ENCODE measurements around the gene IL23A. TPM values are rescaled to one million over a fixed set of nuclear protein-coding genes. Genes with fewer than 3 reads are reported as not detected.
A peak's percentile ranks its signal among the peaks of the same experiment; 100 is the strongest.

The IL23A gene
- total RNA-seq (0.63 TPM in 1 of 2 replicates, not detected in the other), polyA plus RNA-seq (0.52 TPM in 1 of 2 replicates, not detected in the other)

- Histone ChIP-seq H3K27me3 (no peaks in the 10 kb centered on the region), H3K36me3 (peaks cover 8% of the 10 kb centered on the region), H3K27ac (no peak within 1 kb of the TSS), H3K9me3 (ENCODE audit: low read depth) (no peaks in the 10 kb centered on the region), H3K4me3 (no peak within 1 kb of the TSS), H3K4me1 (ENCODE audit: low read depth) (no peaks in the 10 kb centered on the region)
- TF ChIP-seq CTCF (IDR thresholded peaks at IDR 0.05; ENCODE audit: low read depth, low read length): no peak
- no peak for DNase-seq (ENCODE audit: low read depth in 1 of 2, low spot score in 1 of 2)
Measured at GRCh38 chr12:56338308-56339157, at the start of gene IL23A. TSS of gene IL23A (plus strand) at chr12:56338884. CDS start at chr12:56339045, 161 bp downstream.

GRCh38 chr12:56293795-56294194, 44.9 kb upstream of the IL23A start:
- DNase-seq (ENCODE audit: low read depth in 1 of 2, low spot score in 1 of 2): no peak
- peaks cover 16% of the 10 kb centered on the region for H3K36me3 ChIP-seq

GRCh38 chr12:56296295-56296694, 42.4 kb upstream of the IL23A start:
- H3K4me3 ChIP-seq: no peak overlapping the region
- H3K27me3 ChIP-seq: no peaks in the 10 kb centered on the region
- no peak for DNase-seq (ENCODE audit: low read depth in 1 of 2, low spot score in 1 of 2)
- H3K36me3 ChIP-seq: peaks cover 9% of the 10 kb centered on the region
- peaks cover 20% of the 10 kb centered on the region for H3K4me1 ChIP-seq (ENCODE audit: low read depth)
- no peak for TF ChIP-seq CTCF (IDR thresholded peaks at IDR 0.05; ENCODE audit: low read depth, low read length)
- no peaks in the 10 kb centered on the region for H3K9me3 ChIP-seq (ENCODE audit: low read depth)
- H3K27ac ChIP-seq: no peak overlapping the region

More at GRCh38 chr12:56293795-56294194, 44.9 kb upstream of the IL23A start:
- Histone ChIP-seq H3K4me1 (ENCODE audit: low read depth) (peaks cover 8% of the 10 kb centered on the region), H3K9me3 (ENCODE audit: low read depth) (no peaks in the 10 kb centered on the region), H3K27ac (peak overlapping the region; percentile 51), H3K4me3 (no peak overlapping the region), H3K27me3 (no peaks in the 10 kb centered on the region)
- TF ChIP-seq CTCF (IDR thresholded peaks at IDR 0.05; ENCODE audit: low read depth, low read length): no peak

GRCh38 chr12:56297400-56297799, 41.3 kb upstream of the IL23A start:
- no peak overlapping the region for H3K27ac ChIP-seq
- no peaks in the 10 kb centered on the region for H3K9me3 ChIP-seq (ENCODE audit: low read depth)
- peaks cover 7% of the 10 kb centered on the region for H3K36me3 ChIP-seq
- no peak overlapping the region for H3K4me3 ChIP-seq
- DNase-seq (ENCODE audit: low read depth in 1 of 2, low spot score in 1 of 2): no peak
- peaks cover 30% of the 10 kb centered on the region for H3K4me1 ChIP-seq (ENCODE audit: low read depth)
- H3K27me3 ChIP-seq: no peaks in the 10 kb centered on the region
- no peak for TF ChIP-seq CTCF (IDR thresholded peaks at IDR 0.05; ENCODE audit: low read depth, low read length)

- H3K9me3 ChIP-seq (ENCODE audit: low read depth): no peaks in the 10 kb centered on the region
- TF ChIP-seq CTCF (IDR thresholded peaks at IDR 0.05; ENCODE audit: low read depth, low read length): no peak
- peaks cover 30% of the 10 kb centered on the region for H3K4me1 ChIP-seq (ENCODE audit: low read depth)
- H3K27me3 ChIP-seq: no peaks in the 10 kb centered on the region
- DNase-seq (ENCODE audit: low read depth in 1 of 2, low spot score in 1 of 2): no peak
- H3K36me3 ChIP-seq: peaks cover 7% of the 10 kb centered on the region
- H3K27ac ChIP-seq: peak overlapping the region; percentile 87
- peak overlapping the region; percentile 66 for H3K4me3 ChIP-seq
Measured at GRCh38 chr12:56298828-56299227, 39.9 kb upstream of the IL23A start.

Data from cardiac muscle cell (in vitro differentiated cells and primary cell).